Adrenal gland (tissue), 5 donors: ENCODE measurements around the gene MAD1L1.

Source experiments
- POLR2A ChIP-seq, 2 donors: fragments of 450-650 bp; IDR thresholded peaks; one replicate each; pipeline ENCODE4 v1.6.1; 2017; ENCODE audit warnings: antibody characterized with exemption in 2 of 2, mild to moderate bottlenecking in 2 of 2, moderate library complexity in 1 of 2
- TF ChIP-seq, protein P1 (sequence below), 6 experiments: fragments of 450-650 bp in 4 of 6; fragments of 200-600 bp in 2 of 6; sonication (generic) in 1 of 6; IDR thresholded peaks; 1 replicate in 5 of 6; 2 replicates in 1 of 6; pipeline versions ENCODE4 v1.5.1 to v1.8.0; 2016 to 2021; ENCODE audit warnings: antibody characterized with exemption in 6 of 6, mild to moderate bottlenecking in 2 of 6, moderate library complexity in 1 of 6
- donor health status: DM: no; HTN: no; CAD: no.

DNA sequence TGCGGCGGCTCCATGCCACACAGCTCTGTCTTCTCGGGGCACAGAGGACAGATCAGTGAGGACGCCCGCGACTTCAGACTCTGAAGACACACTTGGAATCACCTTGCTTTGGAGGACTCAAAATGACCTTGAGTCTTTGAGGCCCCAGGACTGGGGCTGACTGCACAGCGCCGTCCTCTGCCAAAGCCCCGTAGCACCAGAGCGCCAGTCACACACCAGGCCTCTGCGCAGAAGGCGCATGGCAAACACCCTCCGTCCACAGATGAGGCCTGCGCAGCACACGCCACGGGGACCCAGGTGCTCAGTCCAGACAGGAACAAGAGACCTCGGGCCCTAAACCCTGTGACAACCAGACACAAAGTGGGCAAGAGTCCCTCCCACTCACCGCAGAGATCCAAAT is 134.7 kb downstream of the MAD1L1 start:
- TF ChIP-seq, protein P1, sequence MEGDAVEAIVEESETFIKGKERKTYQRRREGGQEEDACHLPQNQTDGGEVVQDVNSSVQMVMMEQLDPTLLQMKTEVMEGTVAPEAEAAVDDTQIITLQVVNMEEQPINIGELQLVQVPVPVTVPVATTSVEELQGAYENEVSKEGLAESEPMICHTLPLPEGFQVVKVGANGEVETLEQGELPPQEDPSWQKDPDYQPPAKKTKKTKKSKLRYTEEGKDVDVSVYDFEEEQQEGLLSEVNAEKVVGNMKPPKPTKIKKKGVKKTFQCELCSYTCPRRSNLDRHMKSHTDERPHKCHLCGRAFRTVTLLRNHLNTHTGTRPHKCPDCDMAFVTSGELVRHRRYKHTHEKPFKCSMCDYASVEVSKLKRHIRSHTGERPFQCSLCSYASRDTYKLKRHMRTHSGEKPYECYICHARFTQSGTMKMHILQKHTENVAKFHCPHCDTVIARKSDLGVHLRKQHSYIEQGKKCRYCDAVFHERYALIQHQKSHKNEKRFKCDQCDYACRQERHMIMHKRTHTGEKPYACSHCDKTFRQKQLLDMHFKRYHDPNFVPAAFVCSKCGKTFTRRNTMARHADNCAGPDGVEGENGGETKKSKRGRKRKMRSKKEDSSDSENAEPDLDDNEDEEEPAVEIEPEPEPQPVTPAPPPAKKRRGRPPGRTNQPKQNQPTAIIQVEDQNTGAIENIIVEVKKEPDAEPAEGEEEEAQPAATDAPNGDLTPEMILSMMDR (IDR thresholded peaks at IDR 0.05), result no peak
- no peak for TF ChIP-seq POLR2A (IDR thresholded peaks at IDR 0.05)
